ENCODE results near the gene FAM107A.
"Not testable (repeated sequence)": the region's sequence is repeated elsewhere in the genome, so short reads cannot be mapped to it uniquely, and the experiment has no call there.

The FAM107A gene

GRCh38 chr3:58537412-58538301 lies 39.5 kb downstream of the FAM107A start:
- DNase-seq (ENCODE audit: low read depth in 4 of 4, low spot score in 1 of 4) = no peak

GRCh38 chr3:58536501-58537411 lies 40.4 kb downstream of the FAM107A start, which contains the start of gene ACOX2:
ACOX2 (minus strand) TSS chr3:58537190; CDS start chr3:58535106, 2,084 bp downstream.
- no peak for DNase-seq (ENCODE audit: low read depth in 4 of 4, low spot score in 1 of 4)

GRCh38 chr3:58535531-58536500 lies 41.4 kb downstream of the FAM107A start:
- no peak for DNase-seq (ENCODE audit: low read depth in 4 of 4, low spot score in 1 of 4)

- no peak for DNase-seq (ENCODE audit: low read depth in 4 of 4, low spot score in 1 of 4)
These were observed 42.3 kb downstream of the FAM107A start for GRCh38 chr3:58534592-58535494.

GRCh38 chr3:58532794-58533220 lies 44.4 kb downstream of the FAM107A start:
- peak; percentile 52 to 80 (median 62) for DNase-seq (ENCODE audit: low read depth in 4 of 4, low spot score in 1 of 4)

GRCh38 chr3:58531956-58532355 lies 45.2 kb downstream of the FAM107A start:
- DNase-seq (ENCODE audit: low read depth in 4 of 4, low spot score in 1 of 4) = no peak

- no peak for DNase-seq (ENCODE audit: low read depth in 4 of 4, low spot score in 1 of 4)
These were observed 45.6 kb downstream of the FAM107A start for GRCh38 chr3:58531555-58531954.

GRCh38 chr3:58530354-58530865 lies 46.8 kb downstream of the FAM107A start:
- no peak for DNase-seq (ENCODE audit: low read depth in 4 of 4, low spot score in 1 of 4)

GRCh38 chr3:58529516-58530353 lies 47.5 kb downstream of the FAM107A start:
- no peak for DNase-seq (ENCODE audit: low read depth in 4 of 4, low spot score in 1 of 4)

- no peak for DNase-seq (ENCODE audit: low read depth in 4 of 4, low spot score in 1 of 4)
These were observed 48.6 kb downstream of the FAM107A start for GRCh38 chr3:58528629-58529028.

- not testable (repeated sequence) for DNase-seq (ENCODE audit: low read depth in 4 of 4, low spot score in 1 of 4)
These were observed 49.8 kb downstream of the FAM107A start for GRCh38 chr3:58527440-58527839.

GRCh38 chr3:58526515-58526957 lies 50.7 kb downstream of the FAM107A start:
- DNase-seq (ENCODE audit: low read depth in 4 of 4, low spot score in 1 of 4) = no peak

- no peak for DNase-seq (ENCODE audit: low read depth in 4 of 4, low spot score in 1 of 4)
These were observed 52.8 kb downstream of the FAM107A start for GRCh38 chr3:58524326-58524888.

- DNase-seq (ENCODE audit: low read depth in 4 of 4, low spot score in 1 of 4) = no peak
These were observed 54.3 kb downstream of the FAM107A start for GRCh38 chr3:58522759-58523425.

- no peak for DNase-seq (ENCODE audit: low read depth in 4 of 4, low spot score in 1 of 4)
These were observed 55.1 kb downstream of the FAM107A start for GRCh38 chr3:58521917-58522631.

GRCh38 chr3:58521336-58521670 lies 55.9 kb downstream of the FAM107A start:
- DNase-seq (ENCODE audit: low read depth in 4 of 4, low spot score in 1 of 4) = no peak
